ENCODE data around the gene DLK1.

Gene DLK1

DNA sequence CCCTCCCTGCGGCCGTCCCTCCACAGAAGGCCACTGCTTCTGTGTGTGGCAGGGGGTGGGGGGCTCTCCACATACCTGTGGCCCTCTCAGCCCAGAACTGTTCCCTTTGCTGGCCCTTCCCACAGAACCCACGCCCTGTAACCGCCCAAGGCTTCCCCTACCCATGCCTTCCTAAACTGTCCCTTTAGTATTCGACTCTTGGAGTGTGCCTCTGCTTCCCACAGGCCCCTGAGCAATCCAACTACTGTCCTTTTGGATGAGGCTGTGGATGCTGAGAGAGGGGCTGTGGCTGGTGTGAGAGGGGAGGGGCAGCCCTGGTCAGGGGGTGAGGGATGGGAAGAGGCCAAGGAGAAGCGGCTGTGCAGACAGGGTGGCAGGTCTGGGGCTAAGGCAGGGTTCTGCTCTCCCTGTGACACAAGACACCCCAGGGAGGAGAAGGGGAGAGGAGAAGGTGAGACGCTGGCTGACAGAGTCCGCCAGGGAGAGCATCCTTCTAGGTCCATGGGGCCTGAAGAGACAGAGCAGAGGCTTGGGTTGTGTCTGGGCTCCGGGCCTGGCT is 46.0 kb downstream of the DLK1 start:
- no peak overlapping the region for H3K4me3 ChIP-seq (ENCODE audit: low read depth, low read length)
- TF ChIP-seq CTCF (IDR thresholded peaks at IDR 0.05): no peak
- H3K9ac ChIP-seq: no peak overlapping the region
- no peaks in the 10 kb centered on the region for H3K27me3 ChIP-seq (ENCODE audit: control insufficient read depth, insufficient read depth, low read length)
- H3K4me2 ChIP-seq (ENCODE audit: low read length): no peak overlapping the region
- no peak overlapping the region for H2AFZ ChIP-seq
- no peaks in the 10 kb centered on the region for H3K36me3 ChIP-seq (ENCODE audit: control insufficient read depth, insufficient read depth, low read length)
- no peaks in the 10 kb centered on the region for H3K79me2 ChIP-seq
- H3K9me3 ChIP-seq (ENCODE audit: control insufficient read depth, low read length): peaks cover 4% of the 10 kb centered on the region
- H3K27ac ChIP-seq: no peak overlapping the region
- no peaks in the 10 kb centered on the region for H3K4me1 ChIP-seq

DNA sequence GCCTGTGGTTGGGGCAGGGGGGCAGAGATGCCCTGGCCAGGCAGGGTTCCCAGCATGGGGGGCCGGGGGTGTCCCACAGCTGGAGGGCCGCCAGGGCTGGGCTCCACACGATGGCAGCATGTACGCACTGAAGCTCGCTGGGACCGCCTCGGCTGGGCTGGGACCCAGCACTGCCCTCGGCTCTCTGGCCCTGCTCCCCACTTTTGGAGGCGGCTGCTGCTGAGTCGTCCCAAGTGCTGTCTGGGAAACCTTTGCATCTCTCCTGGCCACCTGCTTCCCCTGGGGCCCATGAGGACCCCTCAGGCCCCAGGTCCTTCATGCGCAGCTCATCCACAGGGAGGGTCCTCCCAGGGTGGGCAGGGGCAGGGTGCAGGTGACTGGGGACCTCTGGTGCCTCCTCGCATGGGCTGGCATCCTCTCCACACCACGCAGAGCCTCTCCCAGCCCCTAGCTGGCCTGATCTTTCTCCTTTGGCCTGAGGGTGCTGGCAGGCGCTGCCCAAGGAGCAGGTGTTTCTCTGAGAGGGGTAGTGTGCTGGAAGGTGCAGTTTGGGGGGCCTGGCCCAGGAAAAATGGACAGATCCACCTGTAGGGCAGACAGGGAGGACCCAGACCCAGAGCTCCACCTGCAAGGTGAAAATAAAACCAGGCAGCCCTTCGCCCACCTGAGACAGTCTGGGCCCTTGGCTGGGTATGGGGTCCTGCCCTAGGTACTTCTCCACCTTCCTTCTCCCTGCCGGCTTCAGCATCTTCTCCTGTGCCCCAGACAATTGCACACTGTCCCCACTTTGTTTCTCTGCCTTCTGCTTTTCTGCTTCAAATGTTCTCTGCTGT is 46.9 kb downstream of the DLK1 start:
- Histone ChIP-seq H3K4me2 (ENCODE audit: low read length) (no peak overlapping the region), H3K27ac (no peak overlapping the region), H3K4me3 (ENCODE audit: low read depth, low read length) (no peak overlapping the region), H2AFZ (no peak overlapping the region), H3K27me3 (ENCODE audit: control insufficient read depth, insufficient read depth, low read length) (no peaks in the 10 kb centered on the region), H3K9me3 (ENCODE audit: control insufficient read depth, low read length) (peaks cover 4% of the 10 kb centered on the region), H3K36me3 (ENCODE audit: control insufficient read depth, insufficient read depth, low read length) (no peaks in the 10 kb centered on the region), H3K9ac (no peak overlapping the region), H3K79me2 (no peaks in the 10 kb centered on the region), H3K4me1 (no peaks in the 10 kb centered on the region)
- TF ChIP-seq CTCF (IDR thresholded peaks at IDR 0.05): no peak

GRCh38 chr14:100774164-100774537 is 47.5 kb downstream of the DLK1 start:
- Histone ChIP-seq H3K9me3 (ENCODE audit: control insufficient read depth, low read length) (peaks cover 4% of the 10 kb centered on the region), H3K27me3 (ENCODE audit: control insufficient read depth, insufficient read depth, low read length) (no peaks in the 10 kb centered on the region)
- TF ChIP-seq CTCF (IDR thresholded peaks at IDR 0.05): no peak

GRCh38 chr14:100775351-100775830 is 48.7 kb downstream of the DLK1 start:
- Histone ChIP-seq H3K4me3 (ENCODE audit: low read depth, low read length) (no peak overlapping the region), H3K9ac (no peak overlapping the region), H3K4me2 (ENCODE audit: low read length) (no peak overlapping the region), H3K4me1 (no peaks in the 10 kb centered on the region), H2AFZ (no peak overlapping the region), H3K79me2 (no peaks in the 10 kb centered on the region), H3K27me3 (ENCODE audit: control insufficient read depth, insufficient read depth, low read length) (no peaks in the 10 kb centered on the region), H3K36me3 (ENCODE audit: control insufficient read depth, insufficient read depth, low read length) (no peaks in the 10 kb centered on the region), H3K9me3 (ENCODE audit: control insufficient read depth, low read length) (peaks cover 4% of the 10 kb centered on the region), H3K27ac (no peak overlapping the region)
- no peak for TF ChIP-seq CTCF (IDR thresholded peaks at IDR 0.05)

More at GRCh38 chr14:100774164-100774537, 47.5 kb downstream of the DLK1 start:
- Histone ChIP-seq H3K36me3 (ENCODE audit: control insufficient read depth, insufficient read depth, low read length) (no peaks in the 10 kb centered on the region), H3K9ac (no peak overlapping the region), H3K4me1 (no peaks in the 10 kb centered on the region), H2AFZ (no peak overlapping the region), H3K4me2 (ENCODE audit: low read length) (no peak overlapping the region), H3K4me3 (ENCODE audit: low read depth, low read length) (no peak overlapping the region), H3K79me2 (no peaks in the 10 kb centered on the region), H3K27ac (no peak overlapping the region)
